Transverse colon (tissue), 4 donors: Measurements from ENCODE around the gene PELI2.

Source experiments
- EP300 ChIP-seq: sonication (generic); formaldehyde crosslinking; IDR thresholded peaks from one replicate; pipeline ENCODE4 v1.6.1; 2017; ENCODE audit warnings: antibody characterized with exemption, low read depth
- POLR2A ChIP-seq: fragments of 450-650 bp; IDR thresholded peaks from one replicate; pipeline ENCODE4 v1.6.1; 2016; ENCODE audit warnings: antibody characterized with exemption, mild to moderate bottlenecking, moderate library complexity
- POLR2AphosphoS5 ChIP-seq, 3 donors: sonication (generic); formaldehyde crosslinking; IDR thresholded peaks; one replicate each; pipeline ENCODE4 v1.6.1; 2016; ENCODE audit warnings: antibody characterized with exemption in 3 of 3
- TF ChIP-seq, protein P1 (sequence below), 5 experiments: fragments of 200-600 bp in 3 of 5; fragments of 450-650 bp in 2 of 5; sonication (generic) in 3 of 5; IDR thresholded peaks; 1 replicate in 2 of 5; 2 replicates in 3 of 5; pipeline ENCODE4 v1.5.1; 2016 to 2017; ENCODE audit warnings: antibody characterized with exemption in 5 of 5, inconsistent platforms in 3 of 5, mild to moderate bottlenecking in 2 of 5, moderate library complexity in 1 of 5

DNA sequence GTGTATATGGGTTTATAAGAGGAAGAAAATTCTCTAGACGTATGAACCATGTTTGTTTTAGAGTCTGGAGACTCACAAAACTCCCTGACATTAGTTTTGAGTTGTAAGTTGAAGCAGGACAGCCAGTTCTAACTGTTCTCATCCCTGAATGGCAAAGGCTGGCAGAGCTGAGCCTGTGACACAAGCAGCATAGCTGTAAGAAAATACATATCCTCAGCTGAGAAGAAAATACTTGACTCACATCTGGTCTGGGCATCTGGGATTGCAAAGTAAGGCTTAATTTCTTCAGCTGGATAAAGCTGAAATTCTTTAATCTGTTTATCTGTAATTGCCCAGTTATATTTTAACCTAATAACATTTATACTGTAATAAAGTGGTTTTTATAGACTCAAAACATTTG is 156.3 kb downstream of the PELI2 start:
- TF ChIP-seq, protein P1, sequence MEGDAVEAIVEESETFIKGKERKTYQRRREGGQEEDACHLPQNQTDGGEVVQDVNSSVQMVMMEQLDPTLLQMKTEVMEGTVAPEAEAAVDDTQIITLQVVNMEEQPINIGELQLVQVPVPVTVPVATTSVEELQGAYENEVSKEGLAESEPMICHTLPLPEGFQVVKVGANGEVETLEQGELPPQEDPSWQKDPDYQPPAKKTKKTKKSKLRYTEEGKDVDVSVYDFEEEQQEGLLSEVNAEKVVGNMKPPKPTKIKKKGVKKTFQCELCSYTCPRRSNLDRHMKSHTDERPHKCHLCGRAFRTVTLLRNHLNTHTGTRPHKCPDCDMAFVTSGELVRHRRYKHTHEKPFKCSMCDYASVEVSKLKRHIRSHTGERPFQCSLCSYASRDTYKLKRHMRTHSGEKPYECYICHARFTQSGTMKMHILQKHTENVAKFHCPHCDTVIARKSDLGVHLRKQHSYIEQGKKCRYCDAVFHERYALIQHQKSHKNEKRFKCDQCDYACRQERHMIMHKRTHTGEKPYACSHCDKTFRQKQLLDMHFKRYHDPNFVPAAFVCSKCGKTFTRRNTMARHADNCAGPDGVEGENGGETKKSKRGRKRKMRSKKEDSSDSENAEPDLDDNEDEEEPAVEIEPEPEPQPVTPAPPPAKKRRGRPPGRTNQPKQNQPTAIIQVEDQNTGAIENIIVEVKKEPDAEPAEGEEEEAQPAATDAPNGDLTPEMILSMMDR (IDR thresholded peaks at IDR 0.05), result no peak
- TF ChIP-seq POLR2A (no peak), POLR2AphosphoS5 (IDR thresholded peaks at IDR 0.05) (no peak), EP300 (no peak)
